Keratinocyte (primary cell): ENCODE results near the gene PCSK2. TPM values are rescaled to one million over a fixed set of nuclear protein-coding genes. Genes with fewer than 3 reads are reported as not detected.

Source experiments
- DNase-seq: peaks from one replicate; pipeline ENCODE4 v3.0.0-alpha.2; 2011; ENCODE audit warnings: low read depth, missing footprints, low spot score
- FAIRE-seq: peaks from 2 replicates; lab custom pipeline; 2011; peaks lifted over from hg19 to GRCh38; lab: Jason Lieb, UNC
- H2AFZ ChIP-seq: 2 replicates; pipeline ENCODE4 v1.6.0; 2012; ENCODE audit warnings: low read length, control low read depth, inconsistent platforms; ENCODE audit not compliant: control insufficient read depth
- H3K27ac ChIP-seq: 2 replicates; pipeline ENCODE4 v1.5.1; 2011; ENCODE audit warnings: low read length; ENCODE audit not compliant: control insufficient read depth, insufficient read depth
- H3K27me3 ChIP-seq: 3 replicates; pipeline ENCODE4 v1.6.0; 2011; ENCODE audit warnings: low read length; ENCODE audit not compliant: control insufficient read depth, insufficient read depth; ENCODE audit errors: extremely low read depth
- H3K36me3 ChIP-seq, 2 experiments: 2 replicates in 1 of 2; 3 replicates in 1 of 2; pipeline ENCODE4 v1.5.1; 2011; ENCODE audit warnings: low read length in 2 of 2, mild to moderate bottlenecking in 1 of 2; ENCODE audit not compliant: control insufficient read depth in 2 of 2, insufficient read depth in 2 of 2; ENCODE audit errors: extremely low read depth in 1 of 2
- H3K4me1 ChIP-seq: 3 replicates; pipeline ENCODE4 v1.5.1; 2011; ENCODE audit warnings: low read length; ENCODE audit not compliant: control insufficient read depth, insufficient read depth; ENCODE audit errors: extremely low read depth
- H3K4me2 ChIP-seq: 3 replicates; pipeline ENCODE4 v1.6.0; 2011; ENCODE audit warnings: low read depth, low read length; ENCODE audit not compliant: control insufficient read depth, insufficient read depth; ENCODE audit errors: extremely low read depth
- H3K4me3 ChIP-seq, 3 experiments: fragments of 200-600 bp in 1 of 3; sonication (generic) in 1 of 3; 2 replicates in 2 of 3; 3 replicates in 1 of 3; pipeline ENCODE4 v1.5.1; 2011 to 2016; ENCODE audit warnings: low read length in 3 of 3, mild to moderate bottlenecking in 3 of 3, control low read depth in 2 of 3, inconsistent platforms in 1 of 3, low read depth in 1 of 3, mixed read lengths in 1 of 3, mixed run types in 1 of 3, moderate library complexity in 1 of 3; ENCODE audit not compliant: control insufficient read depth in 2 of 3, insufficient read depth in 2 of 3; ENCODE audit errors: extremely low read depth in 1 of 3
- H3K79me2 ChIP-seq: 2 replicates; pipeline ENCODE4 v1.6.0; 2012; ENCODE audit warnings: low read length; ENCODE audit not compliant: control insufficient read depth, insufficient read depth
- H3K9ac ChIP-seq: 3 replicates; pipeline ENCODE4 v1.6.0; 2011; ENCODE audit warnings: low read length; ENCODE audit not compliant: control insufficient read depth, insufficient read depth; ENCODE audit errors: extremely low read depth
- H3K9me1 ChIP-seq: 3 replicates; pipeline ENCODE4 v1.6.0; 2011; ENCODE audit warnings: low read length; ENCODE audit not compliant: control insufficient read depth, insufficient read depth; ENCODE audit errors: extremely low read depth
- H3K9me3 ChIP-seq: 2 replicates; pipeline ENCODE4 v1.5.1; 2012; ENCODE audit warnings: low read depth, low read length; ENCODE audit not compliant: control insufficient read depth
- H4K20me1 ChIP-seq: 3 replicates; pipeline ENCODE4 v1.6.0; 2011; ENCODE audit warnings: low read length; ENCODE audit not compliant: control insufficient read depth, insufficient read depth; ENCODE audit errors: extremely low read depth
- EZH2 ChIP-seq: IDR thresholded peaks from one replicate; pipeline ENCODE4 v1.6.1; 2012; ENCODE audit warnings: inconsistent platforms, mild to moderate bottlenecking, low read length, moderate library complexity
- dilution Hi-C: fragments of 300-500 bp; cut with MboI; formaldehyde crosslinking; loops from one replicate; pipeline ENCODE4 v1.7.0; 2020; ENCODE audit warnings: low sequenced_read_pairs; ENCODE audit not compliant: extremely low pct_ligation_motif_present
- polyA plus RNA-seq, 5 experiments: library from polyadenylated mRNA; depleted of rRNA in 3 of 5; stranded (reverse) in 3 of 5; stranded (forward) in 1 of 5; unstranded in 1 of 5; fragments of >200 nt; gene quantifications; 1 replicate in 1 of 5; 2 replicates in 3 of 5; 3 replicates in 1 of 5; pipeline versions ENCODE4 v1.2.1 to v1.2.3, GENCODE V29; 2011 to 2012; ENCODE audit warnings: missing spikeins in 2 of 5, low read depth in 1 of 5, low replicate concordance in 1 of 5
- TF ChIP-seq, protein P1 (sequence below), 3 experiments: IDR thresholded peaks in 1 of 3; conservative IDR thresholded peaks in 1 of 3; optimal IDR thresholded peaks in 1 of 3; 2 replicates in 2 of 3; 3 replicates in 1 of 3; pipeline versions ENCODE3 to v1.5.1; 2011; ENCODE audit warnings: low read length in 3 of 3, mild to moderate bottlenecking in 3 of 3, moderate library complexity in 2 of 3, control low read depth in 1 of 3, inconsistent platforms in 1 of 3; ENCODE audit not compliant: insufficient read depth in 2 of 3; ENCODE audit errors: extremely low read depth in 1 of 3

PCSK2 gene
- polyA plus RNA-seq, 1 donor (not counting 4 experiments of a cell fraction or from before 2014, with no cell fraction given), result not detected

- H3K36me3 ChIP-seq, result no peaks in the 10 kb centered on the region
- H3K27me3 ChIP-seq, result no peaks in the 10 kb centered on the region
- H3K4me1 ChIP-seq, result no peaks in the 10 kb centered on the region
- H3K9me3 ChIP-seq, result no peaks in the 10 kb centered on the region
- H3K4me3 ChIP-seq, result no peak overlapping the region
- no peak overlapping the region for H3K9ac ChIP-seq
- no peaks in the 10 kb centered on the region for H3K9me1 ChIP-seq
- no peaks in the 10 kb centered on the region for H3K79me2 ChIP-seq
- H2AFZ ChIP-seq, result no peak overlapping the region
- FAIRE-seq (no peak), DNase-seq (no peak)
- dilution Hi-C loops, result no loop called here
- TF ChIP-seq, protein P1, sequence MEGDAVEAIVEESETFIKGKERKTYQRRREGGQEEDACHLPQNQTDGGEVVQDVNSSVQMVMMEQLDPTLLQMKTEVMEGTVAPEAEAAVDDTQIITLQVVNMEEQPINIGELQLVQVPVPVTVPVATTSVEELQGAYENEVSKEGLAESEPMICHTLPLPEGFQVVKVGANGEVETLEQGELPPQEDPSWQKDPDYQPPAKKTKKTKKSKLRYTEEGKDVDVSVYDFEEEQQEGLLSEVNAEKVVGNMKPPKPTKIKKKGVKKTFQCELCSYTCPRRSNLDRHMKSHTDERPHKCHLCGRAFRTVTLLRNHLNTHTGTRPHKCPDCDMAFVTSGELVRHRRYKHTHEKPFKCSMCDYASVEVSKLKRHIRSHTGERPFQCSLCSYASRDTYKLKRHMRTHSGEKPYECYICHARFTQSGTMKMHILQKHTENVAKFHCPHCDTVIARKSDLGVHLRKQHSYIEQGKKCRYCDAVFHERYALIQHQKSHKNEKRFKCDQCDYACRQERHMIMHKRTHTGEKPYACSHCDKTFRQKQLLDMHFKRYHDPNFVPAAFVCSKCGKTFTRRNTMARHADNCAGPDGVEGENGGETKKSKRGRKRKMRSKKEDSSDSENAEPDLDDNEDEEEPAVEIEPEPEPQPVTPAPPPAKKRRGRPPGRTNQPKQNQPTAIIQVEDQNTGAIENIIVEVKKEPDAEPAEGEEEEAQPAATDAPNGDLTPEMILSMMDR (optimal IDR thresholded peaks at IDR 0.05 in 1 of 3, IDR thresholded peaks at IDR 0.05 in 1 of 3, conservative IDR thresholded peaks at IDR 0.05 in 1 of 3; ENCODE audit: extremely low read depth in 1 of 3, insufficient read depth in 2 of 3, low read length in 3 of 3), result no peak
- TF ChIP-seq EZH2, result no peak
- no peak overlapping the region for H3K27ac ChIP-seq
- H4K20me1 ChIP-seq, result no peaks in the 10 kb centered on the region
- H3K4me2 ChIP-seq, result no peak overlapping the region
Observed at GRCh38 chr20:17385798-17386197, 159.0 kb downstream of the PCSK2 start.

DNA sequence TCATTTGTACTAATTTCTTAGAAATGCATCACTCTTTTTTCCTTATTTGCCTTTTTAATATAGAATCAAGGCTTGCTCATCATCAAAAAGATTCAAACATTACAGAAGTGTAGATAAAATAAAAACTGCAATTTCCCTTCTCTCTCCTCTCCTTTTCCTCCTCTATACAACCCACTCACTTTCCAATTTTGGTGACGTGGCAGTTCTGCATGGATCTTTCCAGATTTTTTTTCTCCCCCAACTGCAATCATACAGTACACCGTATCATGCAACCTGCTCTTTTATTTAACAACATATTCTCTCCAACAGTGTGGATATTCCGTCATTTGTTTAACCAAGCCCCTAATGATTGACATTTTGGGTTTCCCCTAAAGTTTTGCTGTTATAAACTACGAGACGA, 163.8 kb downstream of the PCSK2 start:
- Histone ChIP-seq H3K79me2 (no peaks in the 10 kb centered on the region), H2AFZ (no peak overlapping the region), H3K27me3 (no peaks in the 10 kb centered on the region), H3K4me2 (no peak overlapping the region), H3K4me3 (no peak overlapping the region), H3K9me1 (no peaks in the 10 kb centered on the region), H4K20me1 (no peaks in the 10 kb centered on the region), H3K36me3 (no peaks in the 10 kb centered on the region), H3K9ac (no peak overlapping the region), H3K4me1 (no peaks in the 10 kb centered on the region), H3K9me3 (no peaks in the 10 kb centered on the region), H3K27ac (no peak overlapping the region)
- no peak for FAIRE-seq
- no peak for DNase-seq
- dilution Hi-C loops, result no loop called here
- TF ChIP-seq, protein P1 (optimal IDR thresholded peaks at IDR 0.05 in 1 of 3, IDR thresholded peaks at IDR 0.05 in 1 of 3, conservative IDR thresholded peaks at IDR 0.05 in 1 of 3; ENCODE audit: extremely low read depth in 1 of 3, insufficient read depth in 2 of 3, low read length in 3 of 3), result no peak
